ENCODE data around the gene SENP6.

Gene SENP6

DNA sequence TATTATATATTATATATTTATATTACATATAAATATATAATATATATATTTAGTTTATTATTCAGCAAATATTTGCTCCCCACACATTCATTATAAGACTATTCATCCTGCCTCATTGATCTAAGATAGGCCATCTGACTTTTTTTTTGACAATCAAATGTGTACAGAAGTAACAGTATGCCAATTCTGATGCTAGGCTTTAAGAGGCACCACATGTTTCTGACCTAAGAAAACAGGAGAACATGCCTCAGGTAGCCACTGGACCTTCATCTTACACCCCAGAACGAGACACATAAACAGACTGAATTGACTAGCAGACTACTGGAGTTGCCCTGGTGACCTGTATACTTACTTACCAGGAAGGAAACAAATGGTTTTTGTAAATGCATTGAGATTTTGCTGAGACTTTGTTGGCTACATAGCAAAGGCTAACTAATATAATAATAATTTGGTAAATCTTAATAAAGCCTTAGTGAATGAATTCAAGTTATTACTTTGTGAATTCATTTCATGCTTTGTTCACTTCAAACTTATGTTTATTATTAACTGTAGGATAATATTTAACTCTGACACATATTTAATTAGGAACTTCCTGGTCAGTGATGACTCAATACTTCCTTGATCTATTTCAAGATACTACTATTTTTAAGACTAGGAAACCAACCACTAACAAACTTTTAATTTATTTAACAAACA lies 134.0 kb downstream of the SENP6 start:
- no peak for DNase-seq (ENCODE audit: extremely low spot score)
- POLR2A ChIA-PET, result no interaction called here
- TF ChIP-seq CTBP1 (IDR thresholded peaks at IDR 0.05; ENCODE audit: borderline replicate concordance), result no peak
- TF ChIP-seq HDGF (IDR thresholded peaks at IDR 0.05; ENCODE audit: borderline replicate concordance), result no peak
- TF ChIP-seq, protein P1, sequence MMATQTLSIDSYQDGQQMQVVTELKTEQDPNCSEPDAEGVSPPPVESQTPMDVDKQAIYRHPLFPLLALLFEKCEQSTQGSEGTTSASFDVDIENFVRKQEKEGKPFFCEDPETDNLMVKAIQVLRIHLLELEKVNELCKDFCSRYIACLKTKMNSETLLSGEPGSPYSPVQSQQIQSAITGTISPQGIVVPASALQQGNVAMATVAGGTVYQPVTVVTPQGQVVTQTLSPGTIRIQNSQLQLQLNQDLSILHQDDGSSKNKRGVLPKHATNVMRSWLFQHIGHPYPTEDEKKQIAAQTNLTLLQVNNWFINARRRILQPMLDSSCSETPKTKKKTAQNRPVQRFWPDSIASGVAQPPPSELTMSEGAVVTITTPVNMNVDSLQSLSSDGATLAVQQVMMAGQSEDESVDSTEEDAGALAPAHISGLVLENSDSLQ (IDR thresholded peaks at IDR 0.05), result no peak
- TF ChIP-seq TARDBP (IDR thresholded peaks at IDR 0.05), result no peak
- no peak for TF ChIP-seq ARNT (IDR thresholded peaks at IDR 0.05)
- TF ChIP-seq SP1 (IDR thresholded peaks at IDR 0.05), result no peak
- no peak for TF ChIP-seq SUZ12 (IDR thresholded peaks at IDR 0.05)
- no peak for TF ChIP-seq FOXM1 (IDR thresholded peaks at IDR 0.05; ENCODE audit: borderline replicate concordance)
- CTCF ChIA-PET, result no interaction called here

DNA sequence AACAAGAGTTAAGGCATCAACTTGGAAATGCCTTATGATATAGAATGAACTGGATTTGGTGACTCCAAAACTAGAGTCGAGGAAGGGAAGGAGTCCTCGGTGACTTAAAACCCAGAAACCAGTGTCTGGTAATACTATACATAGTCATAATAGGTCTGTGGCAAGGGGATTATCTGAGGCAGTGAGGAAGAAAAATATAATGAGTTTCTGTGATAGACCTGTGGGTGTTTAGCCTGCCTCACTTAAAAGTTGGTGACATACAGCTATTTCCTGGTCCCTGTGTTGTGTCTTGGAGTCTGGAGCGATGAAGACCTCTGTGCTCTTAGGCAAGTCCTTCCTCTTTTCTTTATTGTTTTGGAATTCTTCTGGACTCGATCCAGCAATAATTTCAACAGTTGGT lies 142.3 kb downstream of the SENP6 start:
- ChIA-PET POLR2A (no interaction called here), CTCF (no interaction called here)
- TF ChIP-seq CTBP1 (IDR thresholded peaks at IDR 0.05; ENCODE audit: borderline replicate concordance), result no peak
- TF ChIP-seq SUZ12 (IDR thresholded peaks at IDR 0.05), result no peak
- TF ChIP-seq SP1 (IDR thresholded peaks at IDR 0.05), result no peak
- TF ChIP-seq, protein P1 (IDR thresholded peaks at IDR 0.05), result no peak
- TF ChIP-seq FOXA1 (IDR thresholded peaks at IDR 0.05), result no peak
- TF ChIP-seq ZNF384 (IDR thresholded peaks at IDR 0.05), result no peak
- no peak for TF ChIP-seq FOXM1 (IDR thresholded peaks at IDR 0.05; ENCODE audit: borderline replicate concordance)
- no peak for DNase-seq (ENCODE audit: extremely low spot score)

DNA sequence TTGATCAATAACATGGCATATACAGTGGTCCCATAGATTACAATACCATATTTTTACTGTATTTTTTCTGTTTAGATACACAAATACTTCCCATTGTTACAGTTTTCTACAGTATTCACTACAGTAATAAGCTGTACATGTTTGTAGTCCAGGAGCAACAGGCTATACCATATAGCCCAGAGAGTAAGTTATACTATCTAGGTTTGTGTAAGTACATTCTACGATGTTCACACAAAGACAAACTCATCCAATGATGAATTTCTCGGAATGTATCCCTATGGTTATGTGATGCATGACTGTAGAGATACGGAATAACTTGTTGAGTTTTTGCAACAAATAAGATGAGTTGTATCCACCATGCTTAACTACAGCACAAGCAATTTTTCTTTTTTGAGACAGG lies 143.7 kb downstream of the SENP6 start:
- CTCF ChIA-PET, result no interaction called here
- POLR2A ChIA-PET, result no interaction called here
- DNase-seq (ENCODE audit: extremely low spot score), result no peak
- TF ChIP-seq SP1 (IDR thresholded peaks at IDR 0.05) (no peak), SUZ12 (IDR thresholded peaks at IDR 0.05) (no peak), ARNT (IDR thresholded peaks at IDR 0.05) (no peak), BHLHE40 (IDR thresholded peaks at IDR 0.05; ENCODE audit: borderline replicate concordance) (no peak), FOXK2 (IDR thresholded peaks at IDR 0.05) (no peak)

DNA sequence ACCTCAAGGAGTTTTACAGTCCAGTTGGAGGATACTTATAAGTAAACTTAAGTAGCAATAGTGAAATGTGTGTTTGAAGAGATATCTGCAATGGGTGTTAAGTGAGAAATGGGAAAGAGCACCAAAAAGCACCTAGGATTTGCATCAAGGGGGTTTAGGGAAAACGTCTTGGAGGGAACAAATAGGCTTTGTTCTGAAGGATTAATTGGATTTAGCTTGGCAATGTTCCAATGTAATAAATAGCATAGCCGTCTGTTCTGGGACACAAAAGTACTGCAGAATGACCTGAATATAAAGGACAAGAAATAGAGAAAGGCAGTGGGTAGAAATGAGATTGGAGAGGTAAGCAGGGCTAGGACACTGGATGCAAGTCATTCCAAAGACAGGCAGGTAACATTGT lies 144.5 kb downstream of the SENP6 start:
- POLR2A ChIA-PET, result no interaction called here
- CTCF ChIA-PET, result no interaction called here
- TF ChIP-seq LEF1 (IDR thresholded peaks at IDR 0.05; ENCODE audit: borderline replicate concordance), result no peak
- no peak for TF ChIP-seq ZNF384 (IDR thresholded peaks at IDR 0.05)
- TF ChIP-seq FOXA1 (IDR thresholded peaks at IDR 0.05), result no peak
- TF ChIP-seq NFRKB (IDR thresholded peaks at IDR 0.05), result no peak
- TF ChIP-seq SP1 (IDR thresholded peaks at IDR 0.05), result no peak
- TF ChIP-seq L3MBTL2 (conservative IDR thresholded peaks at IDR 0.05), result no peak
- TF ChIP-seq FOXK2 (IDR thresholded peaks at IDR 0.05), result no peak
- TF ChIP-seq SUZ12 (IDR thresholded peaks at IDR 0.05), result no peak
- TF ChIP-seq CTBP1 (IDR thresholded peaks at IDR 0.05; ENCODE audit: borderline replicate concordance), result no peak
- TF ChIP-seq ELF4 (IDR thresholded peaks at IDR 0.05), result no peak
- TF ChIP-seq ARNT (IDR thresholded peaks at IDR 0.05), result no peak
- TF ChIP-seq BHLHE40 (IDR thresholded peaks at IDR 0.05; ENCODE audit: borderline replicate concordance), result no peak
- TF ChIP-seq, protein P1 (IDR thresholded peaks at IDR 0.05), result no peak
- TF ChIP-seq TARDBP (IDR thresholded peaks at IDR 0.05), result no peak
- no peak for TF ChIP-seq HDGF (IDR thresholded peaks at IDR 0.05; ENCODE audit: borderline replicate concordance)
- no peak for TF ChIP-seq FOXM1 (IDR thresholded peaks at IDR 0.05; ENCODE audit: borderline replicate concordance)
- DNase-seq (ENCODE audit: extremely low spot score), result no peak

DNA sequence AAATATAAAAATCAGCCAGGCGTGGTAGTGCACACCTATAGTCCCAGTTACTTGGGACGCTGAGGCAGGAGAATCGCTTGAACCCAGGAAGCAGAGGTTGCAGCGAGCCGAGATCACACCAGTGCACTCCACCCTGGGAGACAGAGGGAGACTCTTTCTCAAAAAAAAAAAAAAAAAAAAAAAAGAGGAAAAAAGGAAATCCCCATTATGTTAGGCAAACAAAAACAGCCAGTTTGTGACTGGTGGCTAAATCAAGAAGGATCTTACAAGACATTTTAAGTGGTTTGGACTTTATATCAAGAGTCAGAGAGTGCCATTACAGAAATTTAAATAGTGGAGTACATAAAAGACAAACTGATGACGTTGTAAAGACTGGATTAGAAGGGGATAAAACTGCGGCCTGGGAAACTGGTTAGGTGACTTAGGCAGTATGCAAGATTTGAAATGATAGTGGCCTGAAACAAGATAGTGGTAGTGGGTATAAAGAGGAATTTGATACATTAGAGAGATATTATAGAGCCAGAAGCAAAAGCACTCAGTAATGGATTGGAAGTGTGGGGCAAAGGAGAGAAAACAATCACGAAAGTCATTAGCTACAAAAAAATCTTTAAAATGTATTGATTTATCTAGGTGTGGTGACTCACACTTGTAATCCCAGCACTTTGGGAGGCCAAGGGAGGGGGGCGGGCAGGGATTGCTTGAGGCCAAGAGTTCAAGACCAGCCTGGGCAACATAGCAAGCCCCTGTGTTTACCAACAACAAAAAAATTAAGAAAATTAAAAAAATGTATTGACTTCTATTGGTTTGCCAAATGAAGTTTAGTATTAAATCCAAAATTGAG lies 145.7 kb downstream of the SENP6 start:
- DNase-seq (ENCODE audit: extremely low spot score), result no peak
- CTCF ChIA-PET, result no interaction called here
- POLR2A ChIA-PET, result no interaction called here
- TF ChIP-seq FOXK2 (IDR thresholded peaks at IDR 0.05) (no peak), CTBP1 (IDR thresholded peaks at IDR 0.05; ENCODE audit: borderline replicate concordance) (no peak), SUZ12 (IDR thresholded peaks at IDR 0.05) (no peak), FOXA1 (IDR thresholded peaks at IDR 0.05) (no peak), NFRKB (IDR thresholded peaks at IDR 0.05) (no peak), ZNF384 (IDR thresholded peaks at IDR 0.05) (peak; percentile 66), FOXM1 (IDR thresholded peaks at IDR 0.05; ENCODE audit: borderline replicate concordance) (no peak), ARNT (IDR thresholded peaks at IDR 0.05) (no peak), BHLHE40 (IDR thresholded peaks at IDR 0.05; ENCODE audit: borderline replicate concordance) (no peak)

DNA sequence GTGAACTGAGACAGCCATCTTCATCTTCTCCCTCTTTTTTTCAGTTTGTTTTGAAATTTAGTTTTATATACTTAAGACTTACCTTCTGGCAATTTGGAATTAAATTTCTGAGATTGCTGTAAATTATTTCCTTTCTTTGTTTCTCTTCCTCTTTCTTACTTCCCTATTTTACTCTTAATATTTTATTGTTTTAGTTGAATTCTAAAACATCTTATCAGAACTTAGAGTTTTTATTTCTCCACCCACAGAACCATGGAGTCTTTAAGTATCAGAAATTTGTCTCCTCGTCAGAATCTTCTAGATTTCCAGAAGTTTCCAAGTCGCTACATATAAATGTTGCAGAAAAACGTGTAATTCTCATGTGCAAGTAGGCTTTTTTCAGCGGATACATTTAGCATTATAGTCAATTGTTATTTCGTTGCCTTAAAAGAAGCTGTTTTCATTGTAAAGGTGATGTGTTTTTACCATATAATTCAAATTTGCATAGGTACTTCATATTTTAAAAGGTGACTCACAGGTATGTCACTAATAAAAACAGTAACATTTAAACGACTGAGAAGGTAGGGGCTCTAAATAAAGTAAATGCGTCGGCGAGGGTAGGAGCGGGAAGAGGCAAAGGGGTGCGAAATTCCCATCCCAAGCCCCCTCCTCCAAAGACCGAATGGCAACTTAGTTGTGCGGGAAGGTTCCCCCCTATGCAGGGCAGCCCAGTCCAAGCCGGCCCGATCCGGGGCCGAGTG lies 146.5 kb downstream of the SENP6 start:
- DNase-seq (ENCODE audit: extremely low spot score), result no peak
- ChIA-PET CTCF (no interaction called here), POLR2A (no interaction called here)
- no peak for TF ChIP-seq FOXM1 (IDR thresholded peaks at IDR 0.05; ENCODE audit: borderline replicate concordance)
- TF ChIP-seq SP1 (IDR thresholded peaks at IDR 0.05), result no peak
- TF ChIP-seq ZNF384 (IDR thresholded peaks at IDR 0.05), result no peak
- TF ChIP-seq L3MBTL2 (conservative IDR thresholded peaks at IDR 0.05), result peak; percentile 37; the same call in 1 of the 2 replicates
- TF ChIP-seq FOXA1 (IDR thresholded peaks at IDR 0.05), result no peak
- TF ChIP-seq HDGF (IDR thresholded peaks at IDR 0.05; ENCODE audit: borderline replicate concordance), result no peak
- TF ChIP-seq NFRKB (IDR thresholded peaks at IDR 0.05), result no peak
- TF ChIP-seq, protein P1 (IDR thresholded peaks at IDR 0.05), result no peak
- TF ChIP-seq FOXK2 (IDR thresholded peaks at IDR 0.05), result no peak

Measured in HEK293T (cell line).